ENCODE data around the gene PTGDR2.

PTGDR2 gene

DNA sequence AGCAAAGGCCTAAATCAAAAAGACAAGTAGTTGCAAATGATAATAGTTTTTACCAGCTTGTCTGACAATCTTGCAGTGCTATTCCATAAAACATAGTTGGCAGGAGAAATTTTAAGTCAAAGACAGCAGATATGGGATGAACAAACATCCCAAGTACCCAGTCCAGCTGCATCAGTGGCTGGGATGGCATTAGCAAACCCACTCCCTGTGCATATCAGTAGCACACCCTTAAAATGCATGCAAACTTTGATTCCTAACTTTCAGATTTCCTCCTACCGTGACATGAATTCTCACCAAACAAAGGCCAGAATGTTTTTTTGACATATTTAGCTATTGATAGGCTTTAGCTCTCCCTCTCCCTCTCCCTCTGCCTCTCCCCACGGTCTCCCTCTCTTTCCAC, 41.6 kb downstream of the PTGDR2 start:
- DNase-seq (ENCODE audit: low read depth): no peak
- TF ChIP-seq, protein P1, sequence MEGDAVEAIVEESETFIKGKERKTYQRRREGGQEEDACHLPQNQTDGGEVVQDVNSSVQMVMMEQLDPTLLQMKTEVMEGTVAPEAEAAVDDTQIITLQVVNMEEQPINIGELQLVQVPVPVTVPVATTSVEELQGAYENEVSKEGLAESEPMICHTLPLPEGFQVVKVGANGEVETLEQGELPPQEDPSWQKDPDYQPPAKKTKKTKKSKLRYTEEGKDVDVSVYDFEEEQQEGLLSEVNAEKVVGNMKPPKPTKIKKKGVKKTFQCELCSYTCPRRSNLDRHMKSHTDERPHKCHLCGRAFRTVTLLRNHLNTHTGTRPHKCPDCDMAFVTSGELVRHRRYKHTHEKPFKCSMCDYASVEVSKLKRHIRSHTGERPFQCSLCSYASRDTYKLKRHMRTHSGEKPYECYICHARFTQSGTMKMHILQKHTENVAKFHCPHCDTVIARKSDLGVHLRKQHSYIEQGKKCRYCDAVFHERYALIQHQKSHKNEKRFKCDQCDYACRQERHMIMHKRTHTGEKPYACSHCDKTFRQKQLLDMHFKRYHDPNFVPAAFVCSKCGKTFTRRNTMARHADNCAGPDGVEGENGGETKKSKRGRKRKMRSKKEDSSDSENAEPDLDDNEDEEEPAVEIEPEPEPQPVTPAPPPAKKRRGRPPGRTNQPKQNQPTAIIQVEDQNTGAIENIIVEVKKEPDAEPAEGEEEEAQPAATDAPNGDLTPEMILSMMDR (IDR thresholded peaks at IDR 0.05; ENCODE audit: low read depth, low read length, missing control alignments): no peak

DNA sequence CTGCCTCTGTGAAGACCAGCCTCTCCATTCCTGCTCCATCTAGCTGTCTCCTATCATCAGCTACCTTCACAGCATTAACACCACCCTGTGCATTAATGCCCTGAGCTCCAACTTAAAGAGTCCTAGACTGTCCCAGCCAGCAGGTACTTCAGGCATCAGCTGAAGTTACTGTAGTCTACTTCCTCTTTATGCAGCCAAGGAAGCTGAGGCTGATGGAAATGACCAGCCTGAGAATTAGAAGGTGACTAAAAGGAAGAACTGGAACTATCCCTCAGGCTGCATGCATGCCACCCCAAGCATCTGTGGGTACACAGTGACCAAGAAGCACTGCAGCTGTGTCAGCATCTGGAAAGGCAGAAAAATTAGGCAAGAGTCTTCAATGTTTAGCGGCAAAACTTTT, 42.4 kb downstream of the PTGDR2 start:
- no peak for DNase-seq (ENCODE audit: low read depth)
- H3K4me3 ChIP-seq (ENCODE audit: low read depth, low read length): no peak overlapping the region
- TF ChIP-seq, protein P1 (IDR thresholded peaks at IDR 0.05; ENCODE audit: low read depth, low read length, missing control alignments): no peak

More for the DNA sequence above, 41.6 kb downstream of the PTGDR2 start:
- no peak overlapping the region for H3K4me3 ChIP-seq (ENCODE audit: low read depth, low read length)

DNA sequence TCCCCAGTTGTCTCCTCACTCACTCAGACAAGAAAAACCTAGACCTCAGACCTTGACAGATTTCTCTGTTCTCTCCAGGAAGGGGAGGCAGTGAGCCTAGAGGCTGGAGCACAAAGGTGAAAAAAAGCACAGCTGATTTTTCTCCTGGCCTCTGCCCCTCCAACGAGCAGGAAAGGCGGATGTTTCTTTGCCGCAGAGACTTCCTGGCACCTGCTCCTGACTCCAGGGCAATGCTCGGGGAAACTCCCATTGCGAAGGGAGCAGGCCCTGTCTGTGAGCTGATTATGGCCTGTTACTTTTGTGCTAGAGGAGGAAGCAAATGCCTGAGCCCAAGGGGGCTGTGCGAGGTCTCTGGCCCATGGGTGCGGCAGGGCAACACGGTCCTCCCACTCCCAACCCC, 45.2 kb downstream of the PTGDR2 start:
- TF ChIP-seq, protein P1 (IDR thresholded peaks at IDR 0.05; ENCODE audit: low read depth, low read length, missing control alignments): no peak
- no peak overlapping the region for H3K4me3 ChIP-seq (ENCODE audit: low read depth, low read length)
- no peak for DNase-seq (ENCODE audit: low read depth)

DNA sequence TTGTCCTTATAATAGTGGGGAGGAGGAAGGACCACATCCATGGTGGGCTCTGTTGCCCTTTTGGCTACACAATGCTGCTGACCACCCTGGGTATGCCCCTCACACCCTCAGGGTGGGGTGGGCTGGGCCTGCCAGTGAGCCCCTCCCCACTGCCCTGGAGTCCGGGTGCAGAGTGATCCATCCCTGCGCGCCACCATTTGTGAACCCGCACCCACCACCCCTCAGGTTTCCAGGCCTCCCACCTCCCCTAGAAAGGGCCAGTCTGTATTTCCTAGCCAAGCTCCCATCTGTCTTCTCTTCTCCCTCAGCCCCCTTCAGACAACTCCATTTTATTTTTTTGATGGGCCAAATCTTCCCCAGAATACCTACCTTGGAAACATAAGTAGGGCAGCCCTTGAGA, 45.6 kb downstream of the PTGDR2 start:
- DNase-seq (ENCODE audit: low read depth): no peak
- no peak overlapping the region for H3K4me3 ChIP-seq (ENCODE audit: low read depth, low read length)
- TF ChIP-seq, protein P1 (IDR thresholded peaks at IDR 0.05; ENCODE audit: low read depth, low read length, missing control alignments): no peak

DNA sequence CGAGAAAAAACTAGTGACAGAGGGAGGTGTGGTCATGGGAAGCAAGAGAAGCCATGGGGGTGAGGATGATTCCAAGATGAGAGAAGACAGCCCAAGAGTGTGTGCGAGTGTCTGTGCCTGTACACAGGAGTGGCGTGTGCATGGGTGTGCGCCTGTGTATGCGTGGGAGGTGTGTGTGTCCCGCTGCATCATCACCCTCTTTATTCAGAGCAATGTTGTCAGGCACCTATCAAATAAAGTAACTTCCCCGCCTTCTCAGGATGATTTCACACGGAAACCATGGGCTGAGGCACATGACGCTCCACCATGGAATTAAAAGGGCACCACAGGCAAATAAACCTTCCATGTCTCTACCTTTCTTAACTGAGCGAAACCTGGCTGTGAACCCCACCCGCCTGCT, 46.1 kb downstream of the PTGDR2 start:
- H3K4me3 ChIP-seq (ENCODE audit: low read depth, low read length): no peak overlapping the region
- TF ChIP-seq, protein P1 (IDR thresholded peaks at IDR 0.05; ENCODE audit: low read depth, low read length, missing control alignments): no peak
- DNase-seq (ENCODE audit: low read depth): no peak

DNA sequence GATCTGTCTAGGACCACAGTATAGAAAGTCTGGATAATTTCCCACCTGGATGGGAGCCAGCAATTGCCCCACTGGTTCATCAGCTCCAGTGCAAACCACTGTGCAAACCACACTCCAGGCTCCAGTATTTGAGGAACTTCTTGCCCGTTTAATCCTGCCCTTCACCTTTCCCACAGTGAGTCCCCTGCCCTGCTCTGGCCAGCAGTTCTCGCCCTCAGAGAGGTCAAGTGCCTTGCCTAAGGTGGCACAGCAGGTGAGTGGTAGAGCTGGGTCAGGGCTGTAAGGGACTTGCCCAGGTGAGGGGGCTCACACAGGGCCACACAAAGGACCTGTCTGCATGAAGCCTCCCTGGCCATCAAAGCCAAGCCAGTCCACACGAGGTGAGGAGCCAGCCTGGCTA, 46.5 kb downstream of the PTGDR2 start:
- DNase-seq (ENCODE audit: low read depth): no peak
- TF ChIP-seq, protein P1 (IDR thresholded peaks at IDR 0.05; ENCODE audit: low read depth, low read length, missing control alignments): no peak
- H3K4me3 ChIP-seq (ENCODE audit: low read depth, low read length): no peak overlapping the region

DNA sequence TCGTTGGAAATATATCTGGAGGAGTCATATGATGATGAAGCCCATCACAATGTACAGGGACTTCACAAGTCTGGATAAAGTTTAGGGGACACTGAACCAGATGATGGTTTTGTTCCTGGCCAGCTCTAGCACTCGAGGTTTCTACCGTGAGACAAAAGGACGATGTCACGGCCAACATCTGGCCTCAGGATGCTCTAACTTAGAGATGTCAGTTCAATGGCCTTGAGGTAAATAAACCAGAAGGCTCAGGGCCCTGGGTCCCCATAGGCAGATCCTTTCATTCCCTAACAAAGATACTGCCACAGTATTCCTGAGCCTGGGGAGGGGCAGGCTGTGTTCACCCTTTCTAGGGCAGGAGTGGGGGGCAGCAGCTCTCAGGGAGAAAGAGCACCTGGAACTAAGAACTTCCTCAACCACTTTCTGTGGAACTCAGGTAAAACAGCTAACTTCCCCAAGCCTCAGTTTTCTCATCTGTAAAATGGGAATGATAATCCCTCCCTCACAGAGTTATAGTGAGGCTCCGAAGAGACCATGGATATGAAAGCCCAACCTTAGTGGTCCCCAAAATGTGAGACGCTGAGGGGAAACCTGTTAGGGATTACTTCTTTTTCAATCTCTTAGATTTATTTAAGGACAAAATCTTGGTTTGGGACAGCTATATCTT, 52.3 kb downstream of the PTGDR2 start:
- DNase-seq (ENCODE audit: low read depth): no peak
- H3K4me3 ChIP-seq (ENCODE audit: low read depth, low read length): no peak overlapping the region
- TF ChIP-seq, protein P1 (IDR thresholded peaks at IDR 0.05; ENCODE audit: low read depth, low read length, missing control alignments): no peak
